HepG2 (cell line): ENCODE results near the gene NAV2. TPM values are rescaled to one million over a fixed set of nuclear protein-coding genes. Genes with fewer than 3 reads are reported as not detected.
A peak's percentile ranks its signal among the peaks of the same experiment; 100 is the strongest.

ENCODE experiments used
- AGO1 ChIP-seq: fragments of 200-400 bp; formaldehyde crosslinking; IDR thresholded peaks from 2 replicates; pipeline ENCODE4 v1.6.1; 2017; ENCODE audit warnings: mild to moderate bottlenecking, low read depth, low read length, moderate library complexity; ENCODE audit not compliant: poor library complexity, severe bottlenecking
- ERF ChIP-seq: IDR thresholded peaks from 2 replicates; pipeline ENCODE4 v1.6.1; 2018; ENCODE audit warnings: missing biosample characterization, missing genetic modification reagents
- HIC2 ChIP-seq: sonication (generic); formaldehyde crosslinking; IDR thresholded peaks from 2 replicates; pipeline ENCODE4 v1.9.0; 2022; ENCODE audit warnings: low read depth, missing genetic modification reagents
- KMT2B ChIP-seq: IDR thresholded peaks from 2 replicates; pipeline ENCODE4 v1.6.1; 2016; ENCODE audit warnings: missing genetic modification reagents, missing compliant biosample characterization
- MAX ChIP-seq: IDR thresholded peaks from 2 replicates; pipeline ENCODE4 v1.6.1; 2012; ENCODE audit warnings: inconsistent platforms
- NFYB ChIP-seq: sonication (generic); formaldehyde crosslinking; IDR thresholded peaks from 2 replicates; pipeline ENCODE4 v1.4.0; 2020; ENCODE audit warnings: missing genetic modification reagents
- NRL ChIP-seq: sonication (generic); formaldehyde crosslinking; IDR thresholded peaks from 2 replicates; pipeline ENCODE4 v1.5.0; 2020; ENCODE audit warnings: missing genetic modification reagents, mild to moderate bottlenecking, moderate library complexity, borderline replicate concordance
- PITX1 ChIP-seq: sonication (generic); formaldehyde crosslinking; IDR thresholded peaks from 2 replicates; pipeline ENCODE4 v1.5.1; 2020; ENCODE audit warnings: mild to moderate bottlenecking, missing genetic modification reagents
- RAD51 ChIP-seq: fragments of 450-650 bp; IDR thresholded peaks from 2 replicates; pipeline ENCODE4 v1.6.1; 2016; ENCODE audit warnings: borderline replicate concordance
- SIN3A ChIP-seq: IDR thresholded peaks from 2 replicates; pipeline ENCODE4 v1.6.1; 2011; ENCODE audit warnings: low read depth, mild to moderate bottlenecking, control low read depth, low read length, borderline replicate concordance
- SSRP1 ChIP-seq: IDR thresholded peaks from 2 replicates; pipeline ENCODE4 v1.6.1; 2016; ENCODE audit warnings: control low read depth
- THAP9 ChIP-seq: sonication (generic); formaldehyde crosslinking; IDR thresholded peaks from 2 replicates; pipeline ENCODE4; 2020; ENCODE audit warnings: missing genetic modification reagents, mild to moderate bottlenecking, borderline replicate concordance
- U2AF2 ChIP-seq: fragments of 200-400 bp; formaldehyde crosslinking; IDR thresholded peaks from 2 replicates; pipeline ENCODE4 v1.6.1; 2017; ENCODE audit warnings: low read depth, mild to moderate bottlenecking, low read length
- USF2 ChIP-seq, 2 experiments: sonication (generic) in 1 of 2; formaldehyde crosslinking in 1 of 2; IDR thresholded peaks; 2 replicates each; pipeline versions ENCODE4 v1.5.1 to v1.6.1; 2011 to 2020; ENCODE audit warnings: borderline replicate concordance in 1 of 2, low read depth in 1 of 2, low read length in 1 of 2, mild to moderate bottlenecking in 1 of 2, missing genetic modification reagents in 1 of 2, moderate library complexity in 1 of 2
- ZNF224 ChIP-seq: sonication (generic); formaldehyde crosslinking; IDR thresholded peaks from 2 replicates; pipeline ENCODE4 v1.5.0; 2020; ENCODE audit warnings: mild to moderate bottlenecking, missing genetic modification reagents
- ZNF326 ChIP-seq: sonication (generic); formaldehyde crosslinking; IDR thresholded peaks from 2 replicates; pipeline ENCODE4 v1.4.0; 2020; ENCODE audit warnings: missing genetic modification reagents, borderline replicate concordance
- ZNF33B ChIP-seq: sonication (generic); formaldehyde crosslinking; IDR thresholded peaks from 2 replicates; pipeline ENCODE4 v1.5.1; 2020; ENCODE audit warnings: mild to moderate bottlenecking, missing genetic modification reagents
- ZNF441 ChIP-seq: sonication (generic); formaldehyde crosslinking; IDR thresholded peaks from 2 replicates; pipeline ENCODE4 v1.7.0; 2021; ENCODE audit warnings: missing genetic modification reagents, borderline replicate concordance
- ZNF446 ChIP-seq: sonication (generic); formaldehyde crosslinking; IDR thresholded peaks from 2 replicates; pipeline ENCODE4 v1.5.0; 2020; ENCODE audit warnings: mild to moderate bottlenecking, missing genetic modification reagents
- ZNF800 ChIP-seq: sonication (generic); formaldehyde crosslinking; IDR thresholded peaks from 2 replicates; pipeline ENCODE4 v1.4.0; 2020; ENCODE audit warnings: missing genetic modification reagents
- polyA plus RNA-seq, 8 experiments: library from polyadenylated mRNA; depleted of rRNA in 3 of 8; stranded (reverse) in 7 of 8; unstranded in 1 of 8; fragments of >200 nt; fragmentation: Illumina TruSeq in 4 of 8; extraction: Trizol in 4 of 8; gene quantifications; 2 replicates each; pipeline versions ENCODE4 v1.2.1 to v1.2.3, GENCODE V29; 2011 to 2016; ENCODE audit warnings: low read depth in 4 of 8, missing spikeins in 1 of 8, mixed read lengths in 1 of 8; ENCODE audit not compliant: insufficient read depth in 1 of 8
- total RNA-seq, 5 experiments: library from RNA; depleted of rRNA; stranded (reverse); fragments of >200 nt; fragmentation: Illumina TruSeq; extraction: Trizol; gene quantifications; 2 replicates each; pipeline ENCODE4 v1.2.3, GENCODE V29; 2016; ENCODE audit warnings: low read depth in 1 of 5

The NAV2 gene
- total and polyA plus RNA-seq, 2 of the 13 experiments (the other 11 are each of a cell fraction or from before 2014, with no cell fraction given), result 9.3 to 34.6 TPM

GRCh38 chr11:20084921-20085814, 372.5 kb downstream of the NAV2 start (continued):
- TF ChIP-seq USF2 (IDR thresholded peaks at IDR 0.05; ENCODE audit: low read depth, low read length) (no peak), USF2 (CRISPR knock-in tag; IDR thresholded peaks at IDR 0.05; ENCODE audit: borderline replicate concordance) (no peak), PITX1 (peak; percentile 46; the same call in 1 of the 2 replicates), MAX (0 out of 2 replicates have a peak, but pooled peaks have one; percentile 29), HIC2 (CRISPR knock-in tag) (0 out of 2 replicates have a peak, but pooled peaks have one; percentile 38), NFYB (no peak), KMT2B (CRISPR knock-in tag) (no peak), ZNF224 (CRISPR knock-in tag) (no peak), U2AF2 (no peak), THAP9 (CRISPR knock-in tag) (no peak), SSRP1 (no peak), ZNF33B (CRISPR knock-in tag) (no peak), SIN3A (no peak), ZNF441 (CRISPR knock-in tag) (0 out of 2 replicates have a peak, but pooled peaks have one; percentile 12), RAD51 (no peak), ZNF446 (CRISPR knock-in tag) (no peak), ZNF800 (CRISPR knock-in tag) (no peak), ZNF326 (CRISPR knock-in tag) (no peak), NRL (CRISPR knock-in tag) (no peak), AGO1 (no peak), ERF (CRISPR knock-in tag) (no peak)
